HEK293T (cell line): ENCODE data around the gene KRT74.

Source experiments
- CTCF ChIA-PET: fragments of 350-600 bp; formaldehyde crosslinking; extraction: SDS; loops from one replicate; lab custom pipeline; 2021; ENCODE audit warnings: antibody characterized with exemption, inconsistent platforms; lab: Yijun Ruan, JAX
- POLR2A ChIA-PET: fragments of 350-600 bp; formaldehyde crosslinking; extraction: SDS; loops from one replicate; lab custom pipeline; 2020; ENCODE audit warnings: antibody characterized with exemption, inconsistent platforms; lab: Yijun Ruan, JAX
- DNase-seq: peaks from one replicate; pipeline ENCODE4 v3.0.0; 2012; ENCODE audit warnings: mixed read lengths; ENCODE audit errors: extremely low spot score
- ARNT ChIP-seq: fragments of 450-650 bp; IDR thresholded peaks from 2 replicates; pipeline ENCODE4 v1.6.1; 2017; ENCODE audit warnings: mild to moderate bottlenecking
- BHLHE40 ChIP-seq: fragments of 450-650 bp; IDR thresholded peaks from 2 replicates; pipeline ENCODE4 v1.6.1; 2016; ENCODE audit warnings: mild to moderate bottlenecking, moderate library complexity, borderline replicate concordance
- CTBP1 ChIP-seq: fragments of 450-650 bp; IDR thresholded peaks from 2 replicates; pipeline ENCODE4 v1.6.1; 2016; ENCODE audit warnings: borderline replicate concordance
- ELF4 ChIP-seq: fragments of 450-650 bp; IDR thresholded peaks from 2 replicates; pipeline ENCODE4 v1.6.1; 2017; ENCODE audit warnings: antibody characterized with exemption
- FOXA1 ChIP-seq: fragments of 450-650 bp; IDR thresholded peaks from 2 replicates; pipeline ENCODE4 v1.6.1; 2016; ENCODE audit warnings: mild to moderate bottlenecking
- FOXK2 ChIP-seq: fragments of 450-650 bp; IDR thresholded peaks from 2 replicates; pipeline ENCODE4 v1.6.1; 2016; ENCODE audit warnings: mild to moderate bottlenecking
- FOXM1 ChIP-seq: fragments of 450-650 bp; IDR thresholded peaks from 2 replicates; pipeline ENCODE4 v1.6.1; 2017; ENCODE audit warnings: mild to moderate bottlenecking, borderline replicate concordance
- HDGF ChIP-seq: fragments of 450-650 bp; IDR thresholded peaks from 2 replicates; pipeline ENCODE4 v1.6.1; 2017; ENCODE audit warnings: antibody characterized with exemption, borderline replicate concordance
- L3MBTL2 ChIP-seq: fragments of 450-650 bp; conservative IDR thresholded peaks from 2 replicates; pipeline ENCODE4 v1.6.1; 2016; ENCODE audit warnings: mild to moderate bottlenecking
- LEF1 ChIP-seq: fragments of 450-650 bp; IDR thresholded peaks from 2 replicates; pipeline ENCODE4 v1.6.1; 2017; ENCODE audit warnings: mild to moderate bottlenecking, borderline replicate concordance
- NFRKB ChIP-seq: fragments of 450-650 bp; IDR thresholded peaks from 2 replicates; pipeline ENCODE4 v1.6.1; 2016; ENCODE audit warnings: mild to moderate bottlenecking, moderate library complexity
- PKNOX1 ChIP-seq: fragments of 450-650 bp; IDR thresholded peaks from 2 replicates; pipeline ENCODE4 v1.6.1; 2016
- SP1 ChIP-seq: fragments of 450-650 bp; IDR thresholded peaks from 2 replicates; pipeline ENCODE4 v1.6.1; 2017
- SUZ12 ChIP-seq: fragments of 450-650 bp; IDR thresholded peaks from 2 replicates; pipeline ENCODE4 v1.6.1; 2016; ENCODE audit warnings: mild to moderate bottlenecking
- TARDBP ChIP-seq: fragments of 450-650 bp; IDR thresholded peaks from 2 replicates; pipeline ENCODE4 v1.6.1; 2016
- ZNF384 ChIP-seq: fragments of 450-650 bp; IDR thresholded peaks from 2 replicates; pipeline ENCODE4 v1.6.1; 2016

Gene KRT74

GRCh38 chr12:52582486-52582885 is 8.8 kb upstream of the KRT74 start:
- no peak for DNase-seq
- ChIA-PET CTCF (interaction anchor here (0.9 to 1.6 kb wide), 5 partner anchors 74 to 297 kb away, joined by 3 to 6 read pairs (median 3); no protein-coding TSS in a partner anchor), POLR2A (no interaction called here)
- TF ChIP-seq SP1 (no peak), PKNOX1 (no peak), HDGF (no peak), LEF1 (no peak), SUZ12 (no peak), BHLHE40 (no peak), FOXK2 (no peak), TARDBP (no peak), ZNF384 (no peak), FOXM1 (no peak), ELF4 (no peak), L3MBTL2 (no peak)

GRCh38 chr12:52581481-52581880 is 7.8 kb upstream of the KRT74 start:
- DNase-seq = no peak
- POLR2A ChIA-PET = no interaction called here
- TF ChIP-seq ZNF384 = no peak
- TF ChIP-seq ARNT = no peak
- no peak for TF ChIP-seq FOXA1
- no peak for TF ChIP-seq PKNOX1
- TF ChIP-seq NFRKB = no peak
- TF ChIP-seq HDGF = no peak
- TF ChIP-seq FOXM1 = no peak
- no peak for TF ChIP-seq TARDBP
- TF ChIP-seq LEF1 = no peak
- TF ChIP-seq L3MBTL2 = no peak
- no peak for TF ChIP-seq ELF4
- no peak for TF ChIP-seq SP1
- no peak for TF ChIP-seq FOXK2
- TF ChIP-seq BHLHE40 = no peak
- TF ChIP-seq SUZ12 = no peak
- TF ChIP-seq CTBP1 = no peak
- CTCF ChIA-PET = interaction anchor here (0.9 to 1.6 kb wide), 5 partner anchors 75 to 298 kb away, joined by 3 to 6 read pairs (median 3); no protein-coding TSS in a partner anchor

GRCh38 chr12:52581066-52581465 is 7.4 kb upstream of the KRT74 start:
- POLR2A ChIA-PET = no interaction called here
- DNase-seq = no peak

GRCh38 chr12:52580496-52580895 is 6.9 kb upstream of the KRT74 start:
- ChIA-PET CTCF (interaction anchor here (0.6 kb wide), 1 partner anchor 288 kb away, joined by 3 read pairs; no protein-coding TSS in a partner anchor), POLR2A (no interaction called here)
- TF ChIP-seq NFRKB (no peak), PKNOX1 (no peak), FOXA1 (no peak), ARNT (no peak), HDGF (no peak), ELF4 (no peak), ZNF384 (no peak), LEF1 (no peak)
- no peak for DNase-seq

More at GRCh38 chr12:52581066-52581465, 7.4 kb upstream of the KRT74 start:
- CTCF ChIA-PET = interaction anchor here (0.6 kb wide), 1 partner anchor 287 kb away, joined by 3 read pairs; no protein-coding TSS in a partner anchor
- no peak for TF ChIP-seq NFRKB
- no peak for TF ChIP-seq ARNT
- TF ChIP-seq ZNF384 = no peak

GRCh38 chr12:52579468-52580465 is 6.1 kb upstream of the KRT74 start:
- DNase-seq = no peak
- CTCF ChIA-PET = interaction anchor here (0.8 to 1.1 kb wide), 3 partner anchors 11 to 291 kb away, joined by 3 read pairs; no protein-coding TSS in a partner anchor
- POLR2A ChIA-PET = no interaction called here
- no peak for TF ChIP-seq CTBP1
- no peak for TF ChIP-seq ARNT
- no peak for TF ChIP-seq SP1
- no peak for TF ChIP-seq L3MBTL2
- TF ChIP-seq HDGF = no peak
- no peak for TF ChIP-seq LEF1
- TF ChIP-seq ELF4 = no peak
- TF ChIP-seq SUZ12 = no peak
- no peak for TF ChIP-seq FOXA1

- no peak for DNase-seq
- TF ChIP-seq FOXM1 (no peak), NFRKB (no peak), BHLHE40 (no peak), ARNT (no peak), CTBP1 (no peak), SP1 (no peak), LEF1 (no peak), SUZ12 (no peak), FOXA1 (no peak), ZNF384 (no peak), TARDBP (no peak), ELF4 (no peak), PKNOX1 (no peak), FOXK2 (no peak)
- CTCF ChIA-PET = interaction anchor here (1.1 kb wide), 1 partner anchor 301 kb away, joined by 4 read pairs; no protein-coding TSS in a partner anchor
- POLR2A ChIA-PET = no interaction called here
These were observed 4.8 kb upstream of the KRT74 start for GRCh38 chr12:52578469-52578868.
